Coronary artery (tissue), 2 donors: Measurements from ENCODE around the gene PGLYRP1.

Experiments
- DNase-seq: peaks from one replicate; pipeline ENCODE4 v3.0.0-alpha.2; 2017; ENCODE audit warnings: low spot score
- H3K27ac ChIP-seq, 2 donors: fragments of 200-600 bp; sonication (generic); one replicate each; pipeline ENCODE4 v1.5.1; 2016 to 2019
- H3K4me3 ChIP-seq: fragments of 200-600 bp; sonication (generic); 2 replicates; pipeline ENCODE4 v1.5.1; 2016; ENCODE audit warnings: mild to moderate bottlenecking, moderate library complexity
- CTCF ChIP-seq: fragments of 200-600 bp; sonication (generic); IDR thresholded peaks from one replicate; pipeline ENCODE4 v1.5.1; 2019; ENCODE audit warnings: antibody characterized with exemption

The PGLYRP1 gene

GRCh38 chr19:46032597-46033025 lies 9.8 kb upstream of the PGLYRP1 start:
- TF ChIP-seq CTCF: no peak
- no peak for DNase-seq
- Histone ChIP-seq H3K27ac (no peak overlapping the region), H3K4me3 (no peak overlapping the region)

GRCh38 chr19:46031781-46032596 lies 9.1 kb upstream of the PGLYRP1 start:
- no peak overlapping the region for H3K27ac ChIP-seq
- no peak for DNase-seq
- TF ChIP-seq CTCF: no peak

GRCh38 chr19:46030812-46031550 lies 8.1 kb upstream of the PGLYRP1 start:
- DNase-seq: no peak
- H3K27ac ChIP-seq: no peak overlapping the region
- no peak for TF ChIP-seq CTCF
- H3K4me3 ChIP-seq: no peak overlapping the region

More at GRCh38 chr19:46031781-46032596, 9.1 kb upstream of the PGLYRP1 start:
- no peak overlapping the region for H3K4me3 ChIP-seq

GRCh38 chr19:46025835-46026234 lies 3.0 kb upstream of the PGLYRP1 start:
- no peak overlapping the region for H3K27ac ChIP-seq

GRCh38 chr19:46023311-46023779 lies 492 bp upstream of the PGLYRP1 start:
- Histone ChIP-seq H3K27ac (no peak overlapping the region), H3K4me3 (no peak overlapping the region)
- DNase-seq: no peak
- no peak for TF ChIP-seq CTCF

More at GRCh38 chr19:46025835-46026234, 3.0 kb upstream of the PGLYRP1 start:
- TF ChIP-seq CTCF: no peak
- DNase-seq: no peak
- no peak overlapping the region for H3K4me3 ChIP-seq

- Histone ChIP-seq H3K27ac (no peak overlapping the region), H3K4me3 (no peak overlapping the region)
- no peak for TF ChIP-seq CTCF
- no peak for DNase-seq
Observed at GRCh38 chr19:46022061-46022430, 807 bp downstream of the PGLYRP1 start.
